Peyer's patch (tissue), 4 donors: Measurements from ENCODE around the gene RBM23. TPM values are rescaled to one million over a fixed set of nuclear protein-coding genes. Genes with fewer than 3 reads are reported as not detected.
"Not testable (repeated sequence)": the region's sequence is repeated elsewhere in the genome, so short reads cannot be mapped to it uniquely, and the experiment has no call there.

Experiments used
- DNase-seq, 3 donors: peaks; one replicate each; pipeline ENCODE4 v3.0.0-alpha.2; 2017 to 2019
- H3K27ac ChIP-seq, 4 donors: fragments of 200-600 bp; sonication (generic); one replicate each; pipeline ENCODE4 v1.5.1; 2016 to 2019
- H3K27me3 ChIP-seq, 2 donors: fragments of 200-600 bp; sonication (generic); one replicate each; pipeline ENCODE4 v1.5.1; 2019
- H3K36me3 ChIP-seq, 3 donors: fragments of 200-600 bp; sonication (generic); one replicate each; pipeline ENCODE4 v1.5.1; 2016 to 2019
- H3K4me1 ChIP-seq, 4 donors: fragments of 200-600 bp; sonication (generic); one replicate each; pipeline ENCODE4 v1.5.1; 2016 to 2019
- H3K4me3 ChIP-seq, 4 donors: fragments of 200-600 bp; sonication (generic); 1 replicate in 3 of 4; 2 replicates in 1 of 4; pipeline ENCODE4 v1.5.1; 2016 to 2019; ENCODE audit warnings: mild to moderate bottlenecking in 1 of 4
- H3K9me3 ChIP-seq, 4 donors: fragments of 200-600 bp; sonication (generic); one replicate each; pipeline ENCODE4 v1.5.1; 2016 to 2019; ENCODE audit warnings: mild to moderate bottlenecking in 1 of 4
- POLR2A ChIP-seq, 2 donors: fragments of 450-650 bp; IDR thresholded peaks; one replicate each; pipeline ENCODE4 v1.5.1; 2017; ENCODE audit warnings: antibody characterized with exemption in 2 of 2, mild to moderate bottlenecking in 2 of 2, moderate library complexity in 2 of 2
- total RNA-seq, 4 donors: library from RNA; depleted of rRNA; stranded (reverse); fragments of >200 nt; gene quantifications; one replicate each; pipeline ENCODE4 v1.1.0, GENCODE V29; 2016
- TF ChIP-seq, protein P1 (sequence below), 6 experiments: fragments of 450-650 bp in 4 of 6; fragments of 200-600 bp in 2 of 6; sonication (generic) in 1 of 6; IDR thresholded peaks; one replicate each; pipeline ENCODE4 v1.5.1; 2017 to 2019; ENCODE audit warnings: antibody characterized with exemption in 6 of 6, mild to moderate bottlenecking in 3 of 6, moderate library complexity in 1 of 6

The RBM23 gene
- total RNA-seq, 4 donors from 2014 or later, result 84.4 to 155 (median 116) TPM

DNA sequence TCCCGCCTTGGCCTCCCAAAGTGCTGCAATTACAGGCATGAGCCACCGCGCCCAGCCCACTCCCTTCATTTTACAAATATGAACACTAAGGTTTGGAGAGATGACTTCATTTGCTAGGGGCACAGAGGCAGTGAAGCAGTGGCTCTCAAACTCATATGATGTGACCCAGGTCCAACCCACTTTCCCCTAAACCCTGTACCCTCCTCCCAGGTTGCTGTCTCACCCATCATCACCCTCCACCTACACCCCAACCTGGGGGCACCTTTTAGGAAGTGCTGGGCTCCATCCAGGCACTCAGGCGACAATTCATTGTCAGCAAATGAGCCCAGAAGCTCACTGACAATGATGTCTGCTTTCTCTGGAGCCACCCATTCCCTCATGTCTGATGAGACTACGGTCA lies 4.8 kb upstream of the RBM23 start:
- H3K36me3 ChIP-seq, result peaks cover 0 to 54% (median 0%) of the 10 kb centered on the region in 3 donors
- DNase-seq, result no peak

DNA sequence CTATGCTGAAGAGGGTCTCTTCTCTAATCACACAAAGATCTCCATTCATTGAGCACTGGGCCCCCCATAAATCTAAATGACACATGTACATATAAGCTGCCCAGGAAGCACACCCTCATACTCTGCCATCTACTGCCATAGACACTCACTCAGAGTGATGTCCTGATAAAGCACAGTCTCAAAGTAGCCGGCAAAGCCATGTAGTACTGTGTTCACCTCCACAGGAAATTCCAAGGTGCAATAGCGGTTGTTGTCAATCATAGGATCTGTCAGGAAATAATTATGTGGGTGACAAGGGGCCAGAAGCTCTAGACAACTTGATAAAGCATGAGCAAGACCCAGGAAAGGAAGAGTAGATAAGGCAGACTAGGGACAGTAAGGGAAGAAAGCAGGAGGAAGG lies 3.3 kb upstream of the RBM23 start:
- H3K4me1 ChIP-seq, result peaks cover 0 to 19% (median 4%) of the 10 kb centered on the region in 4 donors
- no peaks in the 10 kb centered on the region for H3K27me3 ChIP-seq
- H3K36me3 ChIP-seq, result peaks cover 0 to 54% (median 0%) of the 10 kb centered on the region in 3 donors
- H3K27ac ChIP-seq, result no peak overlapping the region
- H3K9me3 ChIP-seq, result no peaks in the 10 kb centered on the region
- TF ChIP-seq POLR2A (IDR thresholded peaks at IDR 0.05), result no peak
- TF ChIP-seq, protein P1, sequence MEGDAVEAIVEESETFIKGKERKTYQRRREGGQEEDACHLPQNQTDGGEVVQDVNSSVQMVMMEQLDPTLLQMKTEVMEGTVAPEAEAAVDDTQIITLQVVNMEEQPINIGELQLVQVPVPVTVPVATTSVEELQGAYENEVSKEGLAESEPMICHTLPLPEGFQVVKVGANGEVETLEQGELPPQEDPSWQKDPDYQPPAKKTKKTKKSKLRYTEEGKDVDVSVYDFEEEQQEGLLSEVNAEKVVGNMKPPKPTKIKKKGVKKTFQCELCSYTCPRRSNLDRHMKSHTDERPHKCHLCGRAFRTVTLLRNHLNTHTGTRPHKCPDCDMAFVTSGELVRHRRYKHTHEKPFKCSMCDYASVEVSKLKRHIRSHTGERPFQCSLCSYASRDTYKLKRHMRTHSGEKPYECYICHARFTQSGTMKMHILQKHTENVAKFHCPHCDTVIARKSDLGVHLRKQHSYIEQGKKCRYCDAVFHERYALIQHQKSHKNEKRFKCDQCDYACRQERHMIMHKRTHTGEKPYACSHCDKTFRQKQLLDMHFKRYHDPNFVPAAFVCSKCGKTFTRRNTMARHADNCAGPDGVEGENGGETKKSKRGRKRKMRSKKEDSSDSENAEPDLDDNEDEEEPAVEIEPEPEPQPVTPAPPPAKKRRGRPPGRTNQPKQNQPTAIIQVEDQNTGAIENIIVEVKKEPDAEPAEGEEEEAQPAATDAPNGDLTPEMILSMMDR (IDR thresholded peaks at IDR 0.05), result no peak
- DNase-seq, result no peak
- H3K4me3 ChIP-seq, result no peak overlapping the region

More for the DNA sequence above, 4.8 kb upstream of the RBM23 start:
- TF ChIP-seq POLR2A (IDR thresholded peaks at IDR 0.05), result no peak
- TF ChIP-seq, protein P1 (IDR thresholded peaks at IDR 0.05), result no peak
- Histone ChIP-seq H3K4me1 (peaks cover 0 to 23% (median 5%) of the 10 kb centered on the region in 4 donors), H3K9me3 (no peaks in the 10 kb centered on the region), H3K27ac (no peak overlapping the region), H3K4me3 (no peak overlapping the region), H3K27me3 (no peaks in the 10 kb centered on the region)

DNA sequence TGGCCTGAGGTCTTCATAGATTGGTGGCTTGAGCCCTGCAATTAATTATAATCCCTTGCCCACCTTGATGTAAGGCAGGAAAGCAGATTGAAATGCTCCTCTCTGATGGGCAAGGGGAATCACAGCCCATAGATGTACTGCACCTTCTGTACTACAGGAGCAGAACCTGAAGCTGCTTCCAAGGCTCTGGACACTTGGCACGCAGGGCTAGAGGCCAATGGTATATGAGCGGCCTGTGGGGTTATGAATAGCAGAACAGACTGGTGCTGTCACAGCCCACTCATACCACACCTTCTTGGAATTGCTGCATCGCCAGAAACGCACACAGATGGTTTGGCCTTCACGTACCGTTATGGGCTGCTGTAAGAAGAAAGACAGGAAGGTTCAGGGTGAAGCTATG lies 1.7 kb upstream of the RBM23 start:
- no peak overlapping the region for H3K4me3 ChIP-seq
- no peak for DNase-seq
- no peaks in the 10 kb centered on the region for H3K27me3 ChIP-seq
- TF ChIP-seq, protein P1 (IDR thresholded peaks at IDR 0.05), result no peak
- TF ChIP-seq POLR2A (IDR thresholded peaks at IDR 0.05), result no peak
- H3K27ac ChIP-seq, result no peak overlapping the region
- peaks cover 0 to 25% (median 4%) of the 10 kb centered on the region in 4 donors for H3K4me1 ChIP-seq
- H3K9me3 ChIP-seq, result no peaks in the 10 kb centered on the region
- peaks cover 0 to 43% (median 0%) of the 10 kb centered on the region in 3 donors for H3K36me3 ChIP-seq

DNA sequence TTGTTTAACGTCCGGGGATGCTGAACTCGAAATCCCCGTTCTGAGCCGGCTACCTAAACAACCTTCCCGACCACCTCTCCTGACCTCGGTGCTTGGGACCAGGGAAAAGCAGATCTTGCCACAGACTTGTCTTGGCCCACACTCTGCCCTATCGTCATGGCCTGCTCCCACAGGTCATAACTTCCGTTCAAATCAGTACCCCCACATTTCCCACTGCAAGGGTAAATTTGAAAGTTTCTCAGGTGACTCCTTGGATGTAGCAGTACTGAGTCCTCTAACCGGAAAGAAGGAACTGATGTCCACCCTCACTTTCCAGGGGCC lies 612 bp upstream of the RBM23 start:
- DNase-seq, result no peak
- TF ChIP-seq, protein P1 (IDR thresholded peaks at IDR 0.05), result no peak
- peak; percentile 14 to 16 for TF ChIP-seq POLR2A (IDR thresholded peaks at IDR 0.05)
- Histone ChIP-seq H3K27me3 (no peaks in the 10 kb centered on the region), H3K9me3 (no peaks in the 10 kb centered on the region), H3K4me1 (peaks cover 0 to 34% (median 4%) of the 10 kb centered on the region in 4 donors), H3K4me3 (peak overlapping the region; percentile 27 to 77 (median 56)), H3K27ac (peak overlapping the region; percentile 86 to 98 (median 89)), H3K36me3 (peaks cover 0 to 32% (median 0%) of the 10 kb centered on the region in 3 donors)

DNA sequence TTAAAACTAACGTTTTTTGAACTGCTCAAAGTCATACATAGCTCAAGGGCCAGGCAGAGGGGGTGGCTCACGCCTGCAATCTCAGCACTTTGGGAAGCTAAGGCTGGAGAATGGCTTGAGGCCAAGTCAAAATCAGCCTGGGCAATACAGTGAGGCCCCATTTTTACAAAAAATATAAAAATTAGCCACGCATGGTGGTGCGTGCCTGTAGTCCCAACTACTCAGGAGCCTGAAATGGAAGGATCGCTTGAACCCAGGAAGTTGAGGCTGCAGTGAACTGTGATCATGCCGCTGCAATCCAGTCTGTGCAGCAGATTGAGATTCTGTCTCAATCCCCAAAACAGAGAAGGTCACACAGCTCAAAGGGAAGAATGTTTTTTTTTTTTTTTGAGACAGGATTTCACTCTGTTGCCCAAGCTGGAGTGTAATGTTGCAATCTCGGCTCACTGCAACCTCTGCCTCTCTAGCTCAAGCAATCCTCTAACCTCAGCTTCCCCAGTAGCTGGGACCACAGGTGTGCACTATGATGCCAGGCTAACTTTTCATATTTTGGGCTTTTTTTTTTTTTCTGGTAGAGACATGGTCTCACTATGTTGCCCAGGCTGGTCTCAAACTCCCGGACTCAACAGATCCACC lies 2.9 kb downstream of the RBM23 start:
- H3K4me1 ChIP-seq, result peaks cover 0 to 34% (median 4%) of the 10 kb centered on the region in 4 donors
- peaks cover 0 to 10% (median 0%) of the 10 kb centered on the region in 3 donors for H3K36me3 ChIP-seq
- DNase-seq, result no peak
- H3K27me3 ChIP-seq, result no peaks in the 10 kb centered on the region
- TF ChIP-seq, protein P1 (IDR thresholded peaks at IDR 0.05), result no peak
- no peak overlapping the region for H3K27ac ChIP-seq
- H3K9me3 ChIP-seq, result no peaks in the 10 kb centered on the region
- H3K4me3 ChIP-seq, result no peak overlapping the region

DNA sequence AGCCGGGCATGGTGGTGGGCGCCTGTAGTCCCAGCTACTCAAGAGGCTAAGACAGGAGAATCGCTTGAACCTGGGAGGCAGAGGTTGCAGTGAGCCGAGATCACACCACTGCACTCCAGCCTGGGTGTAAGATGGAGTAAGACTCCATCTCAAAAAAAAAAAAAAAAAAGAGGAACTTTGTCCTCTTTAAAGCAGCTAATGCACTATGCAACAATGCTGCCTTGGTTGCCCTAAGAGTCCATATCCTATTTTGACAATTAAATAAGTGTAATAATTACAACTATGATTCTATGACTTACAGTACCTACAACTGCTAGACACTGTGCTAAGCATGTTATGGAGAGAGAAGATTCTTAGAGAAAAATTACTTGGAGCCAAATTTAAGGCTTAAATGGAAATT lies 4.1 kb downstream of the RBM23 start:
- H3K9me3 ChIP-seq, H3K27ac ChIP-seq, DNase-seq: not testable (repeated sequence)

More for the DNA sequence above, 4.1 kb downstream of the RBM23 start:
- H3K4me1 ChIP-seq, result peaks cover 0 to 33% (median 4%) of the 10 kb centered on the region in 4 donors
- H3K36me3 ChIP-seq, H3K4me3 ChIP-seq, H3K27me3 ChIP-seq: not testable (repeated sequence)
